Measurements from ENCODE around the gene ADAMTSL1. TPM values are rescaled to one million over a fixed set of nuclear protein-coding genes. Genes with fewer than 3 reads are reported as not detected.

The ADAMTSL1 gene
- total RNA-seq, 1 experiment from 2014 or later, result 0.94 TPM

DNA sequence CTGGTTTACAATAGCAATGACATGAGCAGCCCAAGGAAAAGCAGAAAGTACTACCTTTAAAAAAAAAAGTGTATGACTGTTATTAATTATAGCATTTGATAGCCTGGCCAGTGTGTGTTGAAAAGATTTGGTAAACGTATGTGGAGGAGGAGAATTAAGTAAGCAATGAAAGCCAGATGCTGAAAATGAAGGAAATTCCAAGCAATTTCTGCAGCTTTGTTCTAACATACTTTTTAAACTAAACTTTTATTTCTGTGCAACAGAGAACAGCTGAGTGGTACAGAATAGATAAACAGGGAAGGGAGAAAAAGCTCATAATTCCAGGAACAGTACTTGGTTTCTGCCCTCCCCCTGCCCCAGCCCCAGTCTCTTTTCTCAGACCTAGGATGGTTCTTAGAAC is 252.6 kb downstream of the ADAMTSL1 start:
- Mint-ChIP-seq H3K4me3 (no peak overlapping the region), H3K36me3 (no peaks in the 10 kb centered on the region), H3K27me3 (ENCODE audit: low read depth) (no peaks in the 10 kb centered on the region; the same call in 1 of the 2 replicates), H3K4me1 (no peaks in the 10 kb centered on the region), H3K27ac (no peak overlapping the region), H3K9me3 (peaks cover 6% of the 10 kb centered on the region; the same call in 1 of the 2 replicates)
- TF ChIP-seq, protein P1, sequence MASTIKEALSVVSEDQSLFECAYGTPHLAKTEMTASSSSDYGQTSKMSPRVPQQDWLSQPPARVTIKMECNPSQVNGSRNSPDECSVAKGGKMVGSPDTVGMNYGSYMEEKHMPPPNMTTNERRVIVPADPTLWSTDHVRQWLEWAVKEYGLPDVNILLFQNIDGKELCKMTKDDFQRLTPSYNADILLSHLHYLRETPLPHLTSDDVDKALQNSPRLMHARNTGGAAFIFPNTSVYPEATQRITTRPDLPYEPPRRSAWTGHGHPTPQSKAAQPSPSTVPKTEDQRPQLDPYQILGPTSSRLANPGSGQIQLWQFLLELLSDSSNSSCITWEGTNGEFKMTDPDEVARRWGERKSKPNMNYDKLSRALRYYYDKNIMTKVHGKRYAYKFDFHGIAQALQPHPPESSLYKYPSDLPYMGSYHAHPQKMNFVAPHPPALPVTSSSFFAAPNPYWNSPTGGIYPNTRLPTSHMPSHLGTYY (CRISPR knock-in tag; IDR thresholded peaks at IDR 0.05), result no peak
- TF ChIP-seq, protein P2, sequence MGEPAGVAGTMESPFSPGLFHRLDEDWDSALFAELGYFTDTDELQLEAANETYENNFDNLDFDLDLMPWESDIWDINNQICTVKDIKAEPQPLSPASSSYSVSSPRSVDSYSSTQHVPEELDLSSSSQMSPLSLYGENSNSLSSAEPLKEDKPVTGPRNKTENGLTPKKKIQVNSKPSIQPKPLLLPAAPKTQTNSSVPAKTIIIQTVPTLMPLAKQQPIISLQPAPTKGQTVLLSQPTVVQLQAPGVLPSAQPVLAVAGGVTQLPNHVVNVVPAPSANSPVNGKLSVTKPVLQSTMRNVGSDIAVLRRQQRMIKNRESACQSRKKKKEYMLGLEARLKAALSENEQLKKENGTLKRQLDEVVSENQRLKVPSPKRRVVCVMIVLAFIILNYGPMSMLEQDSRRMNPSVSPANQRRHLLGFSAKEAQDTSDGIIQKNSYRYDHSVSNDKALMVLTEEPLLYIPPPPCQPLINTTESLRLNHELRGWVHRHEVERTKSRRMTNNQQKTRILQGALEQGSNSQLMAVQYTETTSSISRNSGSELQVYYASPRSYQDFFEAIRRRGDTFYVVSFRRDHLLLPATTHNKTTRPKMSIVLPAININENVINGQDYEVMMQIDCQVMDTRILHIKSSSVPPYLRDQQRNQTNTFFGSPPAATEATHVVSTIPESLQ (CRISPR knock-in tag; IDR thresholded peaks at IDR 0.05), result no peak
- no peak for TF ChIP-seq FOXP1 (CRISPR knock-in tag; IDR thresholded peaks at IDR 0.05; ENCODE audit: borderline replicate concordance)
- no peak for ATAC-seq
- DNase-seq (ENCODE audit: low spot score), result no peak
- ChIA-PET POLR2A (no interaction called here), CTCF (interaction anchor here (0.8 kb wide), 1 partner anchor 472 kb away, joined by 3 read pairs; no protein-coding TSS in a partner anchor)

DNA sequence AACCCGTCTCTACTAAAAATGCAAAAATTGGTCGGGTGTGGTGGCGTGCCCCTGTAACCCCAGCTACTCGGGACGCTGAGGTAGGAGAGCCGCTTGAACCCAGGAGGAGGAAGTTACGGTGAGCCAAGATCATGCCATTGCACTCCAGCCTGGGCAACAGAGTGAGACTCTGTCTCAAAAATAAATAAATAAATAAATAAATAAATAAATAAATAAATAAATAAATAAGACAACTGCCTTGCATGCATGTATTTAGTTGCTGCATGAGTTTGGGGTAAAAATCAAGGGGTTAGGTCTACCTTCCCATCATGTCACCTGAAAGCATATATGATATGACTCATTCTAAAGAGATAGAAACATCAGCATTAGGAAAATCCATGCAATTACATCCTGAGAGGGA is 254.0 kb downstream of the ADAMTSL1 start:
- POLR2A ChIA-PET, result no interaction called here
- H3K27me3 Mint-ChIP-seq (ENCODE audit: low read depth), result no peaks in the 10 kb centered on the region; the same call in 1 of the 2 replicates
- CTCF ChIA-PET, result no interaction called here
- TF ChIP-seq, protein P3, sequence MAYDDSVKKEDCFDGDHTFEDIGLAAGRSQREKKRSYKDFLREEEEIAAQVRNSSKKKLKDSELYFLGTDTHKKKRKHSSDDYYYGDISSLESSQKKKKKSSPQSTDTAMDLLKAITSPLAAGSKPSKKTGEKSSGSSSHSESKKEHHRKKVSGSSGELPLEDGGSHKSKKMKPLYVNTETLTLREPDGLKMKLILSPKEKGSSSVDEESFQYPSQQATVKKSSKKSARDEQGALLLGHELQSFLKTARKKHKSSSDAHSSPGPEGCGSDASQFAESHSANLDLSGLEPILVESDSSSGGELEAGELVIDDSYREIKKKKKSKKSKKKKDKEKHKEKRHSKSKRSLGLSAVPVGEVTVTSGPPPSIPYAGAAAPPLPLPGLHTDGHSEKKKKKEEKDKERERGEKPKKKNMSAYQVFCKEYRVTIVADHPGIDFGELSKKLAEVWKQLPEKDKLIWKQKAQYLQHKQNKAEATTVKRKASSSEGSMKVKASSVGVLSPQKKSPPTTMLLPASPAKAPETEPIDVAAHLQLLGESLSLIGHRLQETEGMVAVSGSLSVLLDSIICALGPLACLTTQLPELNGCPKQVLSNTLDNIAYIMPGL (CRISPR knock-in tag; IDR thresholded peaks at IDR 0.05), result no peak
- TF ChIP-seq EMX1 (CRISPR knock-in tag; IDR thresholded peaks at IDR 0.05), result no peak
- TF ChIP-seq, protein P4, sequence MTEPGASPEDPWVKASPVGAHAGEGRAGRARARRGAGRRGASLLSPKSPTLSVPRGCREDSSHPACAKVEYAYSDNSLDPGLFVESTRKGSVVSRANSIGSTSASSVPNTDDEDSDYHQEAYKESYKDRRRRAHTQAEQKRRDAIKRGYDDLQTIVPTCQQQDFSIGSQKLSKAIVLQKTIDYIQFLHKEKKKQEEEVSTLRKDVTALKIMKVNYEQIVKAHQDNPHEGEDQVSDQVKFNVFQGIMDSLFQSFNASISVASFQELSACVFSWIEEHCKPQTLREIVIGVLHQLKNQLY (CRISPR knock-in tag; IDR thresholded peaks at IDR 0.05), result no peak
- no peak for TF ChIP-seq NR2C2 (CRISPR knock-in tag; IDR thresholded peaks at IDR 0.05)
- TF ChIP-seq, protein P5, sequence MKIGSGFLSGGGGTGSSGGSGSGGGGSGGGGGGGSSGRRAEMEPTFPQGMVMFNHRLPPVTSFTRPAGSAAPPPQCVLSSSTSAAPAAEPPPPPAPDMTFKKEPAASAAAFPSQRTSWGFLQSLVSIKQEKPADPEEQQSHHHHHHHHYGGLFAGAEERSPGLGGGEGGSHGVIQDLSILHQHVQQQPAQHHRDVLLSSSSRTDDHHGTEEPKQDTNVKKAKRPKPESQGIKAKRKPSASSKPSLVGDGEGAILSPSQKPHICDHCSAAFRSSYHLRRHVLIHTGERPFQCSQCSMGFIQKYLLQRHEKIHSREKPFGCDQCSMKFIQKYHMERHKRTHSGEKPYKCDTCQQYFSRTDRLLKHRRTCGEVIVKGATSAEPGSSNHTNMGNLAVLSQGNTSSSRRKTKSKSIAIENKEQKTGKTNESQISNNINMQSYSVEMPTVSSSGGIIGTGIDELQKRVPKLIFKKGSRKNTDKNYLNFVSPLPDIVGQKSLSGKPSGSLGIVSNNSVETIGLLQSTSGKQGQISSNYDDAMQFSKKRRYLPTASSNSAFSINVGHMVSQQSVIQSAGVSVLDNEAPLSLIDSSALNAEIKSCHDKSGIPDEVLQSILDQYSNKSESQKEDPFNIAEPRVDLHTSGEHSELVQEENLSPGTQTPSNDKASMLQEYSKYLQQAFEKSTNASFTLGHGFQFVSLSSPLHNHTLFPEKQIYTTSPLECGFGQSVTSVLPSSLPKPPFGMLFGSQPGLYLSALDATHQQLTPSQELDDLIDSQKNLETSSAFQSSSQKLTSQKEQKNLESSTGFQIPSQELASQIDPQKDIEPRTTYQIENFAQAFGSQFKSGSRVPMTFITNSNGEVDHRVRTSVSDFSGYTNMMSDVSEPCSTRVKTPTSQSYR (CRISPR knock-in tag; IDR thresholded peaks at IDR 0.05), result no peak
- TF ChIP-seq FOXP1 (CRISPR knock-in tag; IDR thresholded peaks at IDR 0.05; ENCODE audit: borderline replicate concordance), result no peak
- TF ChIP-seq ATF1 (CRISPR knock-in tag; IDR thresholded peaks at IDR 0.05), result no peak
- TF ChIP-seq GTF2I (CRISPR knock-in tag; conservative IDR thresholded peaks at IDR 0.05), result no peak
- no peak for TF ChIP-seq ELF4 (CRISPR knock-in tag; IDR thresholded peaks at IDR 0.05; ENCODE audit: low read depth)
- TF ChIP-seq, protein P2 (CRISPR knock-in tag; IDR thresholded peaks at IDR 0.05), result no peak
- TF ChIP-seq, protein P6, sequence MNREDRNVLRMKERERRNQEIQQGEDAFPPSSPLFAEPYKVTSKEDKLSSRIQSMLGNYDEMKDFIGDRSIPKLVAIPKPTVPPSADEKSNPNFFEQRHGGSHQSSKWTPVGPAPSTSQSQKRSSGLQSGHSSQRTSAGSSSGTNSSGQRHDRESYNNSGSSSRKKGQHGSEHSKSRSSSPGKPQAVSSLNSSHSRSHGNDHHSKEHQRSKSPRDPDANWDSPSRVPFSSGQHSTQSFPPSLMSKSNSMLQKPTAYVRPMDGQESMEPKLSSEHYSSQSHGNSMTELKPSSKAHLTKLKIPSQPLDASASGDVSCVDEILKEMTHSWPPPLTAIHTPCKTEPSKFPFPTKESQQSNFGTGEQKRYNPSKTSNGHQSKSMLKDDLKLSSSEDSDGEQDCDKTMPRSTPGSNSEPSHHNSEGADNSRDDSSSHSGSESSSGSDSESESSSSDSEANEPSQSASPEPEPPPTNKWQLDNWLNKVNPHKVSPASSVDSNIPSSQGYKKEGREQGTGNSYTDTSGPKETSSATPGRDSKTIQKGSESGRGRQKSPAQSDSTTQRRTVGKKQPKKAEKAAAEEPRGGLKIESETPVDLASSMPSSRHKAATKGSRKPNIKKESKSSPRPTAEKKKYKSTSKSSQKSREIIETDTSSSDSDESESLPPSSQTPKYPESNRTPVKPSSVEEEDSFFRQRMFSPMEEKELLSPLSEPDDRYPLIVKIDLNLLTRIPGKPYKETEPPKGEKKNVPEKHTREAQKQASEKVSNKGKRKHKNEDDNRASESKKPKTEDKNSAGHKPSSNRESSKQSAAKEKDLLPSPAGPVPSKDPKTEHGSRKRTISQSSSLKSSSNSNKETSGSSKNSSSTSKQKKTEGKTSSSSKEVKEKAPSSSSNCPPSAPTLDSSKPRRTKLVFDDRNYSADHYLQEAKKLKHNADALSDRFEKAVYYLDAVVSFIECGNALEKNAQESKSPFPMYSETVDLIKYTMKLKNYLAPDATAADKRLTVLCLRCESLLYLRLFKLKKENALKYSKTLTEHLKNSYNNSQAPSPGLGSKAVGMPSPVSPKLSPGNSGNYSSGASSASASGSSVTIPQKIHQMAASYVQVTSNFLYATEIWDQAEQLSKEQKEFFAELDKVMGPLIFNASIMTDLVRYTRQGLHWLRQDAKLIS (CRISPR knock-in tag; IDR thresholded peaks at IDR 0.05; ENCODE audit: borderline replicate concordance), result no peak
- TF ChIP-seq, protein P7, sequence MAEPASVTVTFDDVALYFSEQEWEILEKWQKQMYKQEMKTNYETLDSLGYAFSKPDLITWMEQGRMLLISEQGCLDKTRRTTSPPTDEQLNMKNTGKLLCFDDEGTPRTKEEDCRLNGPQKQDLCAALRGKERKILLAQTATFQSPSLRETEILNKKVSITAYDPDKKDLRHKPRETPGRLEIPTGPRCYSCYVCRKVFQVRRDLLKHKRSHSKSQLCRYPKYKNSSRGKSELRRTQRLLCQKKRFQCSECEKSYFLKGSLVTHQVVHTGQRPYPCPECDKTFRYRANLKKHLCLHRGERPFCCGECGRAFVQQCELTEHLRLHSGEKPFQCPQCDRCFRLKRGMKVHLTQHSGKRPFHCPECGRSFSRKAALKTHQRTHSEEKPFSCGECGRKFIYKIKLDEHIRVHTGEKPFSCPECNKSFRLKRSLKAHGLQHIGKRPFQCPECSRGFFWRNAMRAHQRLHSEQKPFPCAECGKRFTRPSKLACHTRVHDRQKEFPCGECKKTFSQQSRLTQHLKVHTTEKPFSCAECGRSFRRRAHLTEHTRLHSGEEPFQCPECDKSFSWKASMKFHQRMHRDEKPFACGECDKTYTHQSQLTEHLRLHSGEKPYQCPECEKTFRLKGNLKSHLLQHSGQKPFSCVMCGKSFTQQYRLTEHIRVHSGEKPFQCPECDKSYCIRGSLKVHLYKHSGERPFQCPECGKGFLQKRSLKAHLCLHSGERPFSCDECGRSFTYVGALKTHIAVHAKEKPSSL (CRISPR knock-in tag; conservative IDR thresholded peaks at IDR 0.05), result no peak

More for the DNA sequence above, 254.0 kb downstream of the ADAMTSL1 start:
- peaks cover 6% of the 10 kb centered on the region; the same call in 1 of the 2 replicates for H3K9me3 Mint-ChIP-seq
- H3K27ac Mint-ChIP-seq, result no peak overlapping the region
- H3K36me3 Mint-ChIP-seq, result no peaks in the 10 kb centered on the region
- DNase-seq (ENCODE audit: low spot score), result no peak
- no peak overlapping the region for H3K4me3 Mint-ChIP-seq
- ATAC-seq, result no peak
- no peaks in the 10 kb centered on the region for H3K4me1 Mint-ChIP-seq
